ENCODE results near the gene COMT. TPM values are rescaled to one million over a fixed set of nuclear protein-coding genes. Genes with fewer than 3 reads are reported as not detected.
"Not testable (repeated sequence)": the region's sequence is repeated elsewhere in the genome, so short reads cannot be mapped to it uniquely, and the experiment has no call there.

Gene COMT
- total RNA-seq, 1 donor from 2014 or later = 34.8 TPM

- Mint-ChIP-seq H3K27ac (ENCODE audit: unreplicated experiment) (no peak overlapping the region), H3K4me3 (ENCODE audit: unreplicated experiment) (no peak overlapping the region), H3K4me1 (ENCODE audit: low read depth, unreplicated experiment) (no peaks in the 10 kb centered on the region), H3K9me3 (ENCODE audit: unreplicated experiment) (no peaks in the 10 kb centered on the region), H3K27me3 (ENCODE audit: unreplicated experiment) (peaks cover 6% of the 10 kb centered on the region), H3K36me3 (ENCODE audit: unreplicated experiment) (peaks cover 5% of the 10 kb centered on the region)
- TF ChIP-seq, protein P1, sequence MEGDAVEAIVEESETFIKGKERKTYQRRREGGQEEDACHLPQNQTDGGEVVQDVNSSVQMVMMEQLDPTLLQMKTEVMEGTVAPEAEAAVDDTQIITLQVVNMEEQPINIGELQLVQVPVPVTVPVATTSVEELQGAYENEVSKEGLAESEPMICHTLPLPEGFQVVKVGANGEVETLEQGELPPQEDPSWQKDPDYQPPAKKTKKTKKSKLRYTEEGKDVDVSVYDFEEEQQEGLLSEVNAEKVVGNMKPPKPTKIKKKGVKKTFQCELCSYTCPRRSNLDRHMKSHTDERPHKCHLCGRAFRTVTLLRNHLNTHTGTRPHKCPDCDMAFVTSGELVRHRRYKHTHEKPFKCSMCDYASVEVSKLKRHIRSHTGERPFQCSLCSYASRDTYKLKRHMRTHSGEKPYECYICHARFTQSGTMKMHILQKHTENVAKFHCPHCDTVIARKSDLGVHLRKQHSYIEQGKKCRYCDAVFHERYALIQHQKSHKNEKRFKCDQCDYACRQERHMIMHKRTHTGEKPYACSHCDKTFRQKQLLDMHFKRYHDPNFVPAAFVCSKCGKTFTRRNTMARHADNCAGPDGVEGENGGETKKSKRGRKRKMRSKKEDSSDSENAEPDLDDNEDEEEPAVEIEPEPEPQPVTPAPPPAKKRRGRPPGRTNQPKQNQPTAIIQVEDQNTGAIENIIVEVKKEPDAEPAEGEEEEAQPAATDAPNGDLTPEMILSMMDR (IDR thresholded peaks at IDR 0.05; ENCODE audit: partially characterized antibody, unreplicated experiment) = no peak
- no peak for DNase-seq
Measured at GRCh38 chr22:19918332-19919106, 23.1 kb upstream of the COMT start.

DNA sequence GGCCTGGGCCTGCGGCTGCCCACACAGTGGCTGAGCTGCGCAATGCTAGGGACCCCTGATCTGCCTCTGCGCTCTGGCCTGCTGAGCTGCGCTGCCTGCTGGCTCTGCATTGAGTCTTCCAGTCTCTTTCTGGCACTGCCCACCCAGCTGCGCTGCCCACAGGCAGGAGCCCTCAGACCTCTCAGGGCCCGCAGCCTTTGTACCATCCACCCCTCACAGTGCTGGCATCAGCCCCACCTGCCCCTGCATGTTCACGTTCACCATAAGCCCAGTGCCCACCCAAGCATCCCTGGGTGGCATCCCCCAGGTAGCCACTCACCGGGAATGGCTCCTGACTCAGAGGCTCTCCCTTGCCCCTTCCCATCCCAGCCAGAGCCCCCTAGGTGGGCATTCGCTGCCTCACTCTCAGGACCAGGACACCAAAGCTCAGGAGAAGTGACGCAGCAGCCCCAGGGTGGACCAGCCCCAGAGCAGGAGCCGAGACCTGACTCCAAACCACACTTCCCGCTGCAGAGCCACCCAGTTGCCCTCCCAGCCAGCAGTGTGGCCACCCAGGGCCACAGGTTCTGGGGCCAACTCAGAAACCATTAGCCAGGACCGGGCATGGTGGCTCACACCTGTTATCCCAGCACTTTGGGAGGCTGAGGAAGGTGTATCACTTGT lies 21.7 kb upstream of the COMT start:
- Mint-ChIP-seq H3K9me3 (ENCODE audit: unreplicated experiment) (no peaks in the 10 kb centered on the region), H3K27ac (ENCODE audit: unreplicated experiment) (no peak overlapping the region), H3K4me1 (ENCODE audit: low read depth, unreplicated experiment) (no peaks in the 10 kb centered on the region), H3K4me3 (ENCODE audit: unreplicated experiment) (no peak overlapping the region), H3K27me3 (ENCODE audit: unreplicated experiment) (peaks cover 8% of the 10 kb centered on the region), H3K36me3 (ENCODE audit: unreplicated experiment) (no peaks in the 10 kb centered on the region)
- no peak for DNase-seq
- TF ChIP-seq, protein P1 (IDR thresholded peaks at IDR 0.05; ENCODE audit: partially characterized antibody, unreplicated experiment) = no peak

DNA sequence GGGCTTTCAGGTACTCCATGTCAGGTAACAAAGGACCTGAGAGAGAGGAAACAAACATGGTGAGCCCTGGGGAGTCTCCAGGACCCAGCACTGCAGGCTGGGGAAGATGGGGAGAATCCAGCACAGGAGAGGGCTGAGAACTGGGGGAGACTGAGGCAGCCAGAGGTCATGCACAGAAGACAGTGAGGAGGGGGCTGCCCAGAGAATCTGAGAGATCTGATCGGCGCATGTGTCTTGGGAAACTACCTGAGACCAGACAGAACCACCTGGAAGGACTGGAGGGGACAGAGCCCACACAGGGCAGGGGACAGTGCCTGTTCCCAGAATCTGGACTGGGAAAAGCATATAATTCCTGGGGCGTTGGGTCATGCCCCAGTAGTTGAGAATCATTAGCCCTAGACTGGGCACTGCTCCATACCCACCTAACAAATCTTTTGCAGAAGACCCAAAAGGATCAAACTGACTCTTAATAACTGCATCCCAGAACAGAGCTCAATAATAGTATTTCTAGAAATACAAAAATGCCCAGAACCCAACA lies 20.0 kb upstream of the COMT start:
- Mint-ChIP-seq H3K4me1 (ENCODE audit: low read depth, unreplicated experiment) (no peaks in the 10 kb centered on the region), H3K36me3 (ENCODE audit: unreplicated experiment) (no peaks in the 10 kb centered on the region), H3K4me3 (ENCODE audit: unreplicated experiment) (no peak overlapping the region), H3K27me3 (ENCODE audit: unreplicated experiment) (peaks cover 5% of the 10 kb centered on the region), H3K27ac (ENCODE audit: unreplicated experiment) (no peak overlapping the region), H3K9me3 (ENCODE audit: unreplicated experiment) (no peaks in the 10 kb centered on the region)
- no peak for DNase-seq
- TF ChIP-seq, protein P1 (IDR thresholded peaks at IDR 0.05; ENCODE audit: partially characterized antibody, unreplicated experiment) = no peak

DNA sequence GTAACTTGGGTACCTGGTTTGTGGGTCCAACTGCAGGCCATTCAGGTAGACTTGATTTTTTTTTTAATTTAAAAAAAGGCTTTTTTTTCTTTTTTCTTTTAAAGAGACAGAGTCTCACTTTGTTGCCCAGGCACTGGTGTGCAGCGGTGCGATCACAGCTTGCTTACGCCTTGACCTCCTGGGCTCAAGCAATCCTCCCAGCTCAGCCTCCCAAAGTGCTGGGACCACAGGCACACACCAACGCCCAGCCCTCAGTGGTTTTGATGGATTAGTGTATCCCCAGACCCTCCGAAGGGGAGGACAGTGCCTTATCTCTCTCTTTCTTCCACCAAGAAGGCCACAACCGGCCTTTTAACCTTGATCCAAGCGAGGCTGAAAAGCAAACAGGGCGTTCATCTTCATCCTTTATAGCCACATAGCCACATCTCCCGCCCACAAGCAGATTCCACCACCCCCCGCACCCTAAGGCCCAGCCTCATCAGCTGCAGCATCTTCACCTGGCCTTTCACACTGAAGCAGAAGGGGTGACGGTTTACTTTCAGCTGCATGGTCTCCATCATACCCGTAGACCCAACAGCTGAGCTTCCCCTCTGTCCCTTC lies 17.6 kb upstream of the COMT start:
- no peak for DNase-seq
- Mint-ChIP-seq H3K4me1 (ENCODE audit: low read depth, unreplicated experiment) (no peaks in the 10 kb centered on the region), H3K9me3 (ENCODE audit: unreplicated experiment) (no peaks in the 10 kb centered on the region), H3K36me3 (ENCODE audit: unreplicated experiment) (no peaks in the 10 kb centered on the region), H3K4me3 (ENCODE audit: unreplicated experiment) (no peak overlapping the region), H3K27ac (ENCODE audit: unreplicated experiment) (no peak overlapping the region), H3K27me3 (ENCODE audit: unreplicated experiment) (peaks cover 5% of the 10 kb centered on the region)
- TF ChIP-seq, protein P1 (IDR thresholded peaks at IDR 0.05; ENCODE audit: partially characterized antibody, unreplicated experiment) = no peak

DNA sequence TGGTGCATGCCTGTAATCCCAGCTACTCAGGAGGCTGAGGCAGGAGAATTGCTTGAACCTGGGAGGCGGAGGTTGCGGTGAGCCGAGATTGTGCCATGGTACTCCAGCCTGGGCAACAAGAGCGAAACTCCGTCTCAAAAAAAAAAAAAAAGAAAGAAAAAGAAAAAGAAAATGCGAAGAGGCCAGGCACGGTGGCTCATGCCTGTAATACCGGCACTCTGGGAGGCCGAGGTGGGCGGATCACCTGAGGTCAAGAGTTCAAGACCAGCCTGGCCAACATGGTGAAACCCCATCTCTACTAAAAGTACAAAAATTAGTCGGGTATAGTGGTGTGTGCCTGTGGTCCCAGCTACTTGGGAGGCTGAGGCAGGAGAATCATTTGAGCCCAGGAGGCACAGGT lies 15.5 kb upstream of the COMT start:
- peaks cover 11% of the 10 kb centered on the region for H3K27me3 Mint-ChIP-seq (ENCODE audit: unreplicated experiment)
- H3K4me3 Mint-ChIP-seq (ENCODE audit: unreplicated experiment); H3K4me1 Mint-ChIP-seq (ENCODE audit: low read depth, unreplicated experiment); H3K9me3 Mint-ChIP-seq (ENCODE audit: unreplicated experiment); H3K36me3 Mint-ChIP-seq (ENCODE audit: unreplicated experiment); H3K27ac Mint-ChIP-seq (ENCODE audit: unreplicated experiment); DNase-seq: not testable (repeated sequence)

All from glutamatergic neuron (in vitro differentiated cells).